SK-N-SH treated with all-trans-retinoic acid at 6 μM for 48 hours (cell line): ENCODE measurements around the gene ERCC2.

ENCODE experiments used
- ATAC-seq: fragments of 200-7000 bp; cut with Tn5 transposase; 3 replicates; pipeline ENCODE4 v1.9.1; 2020; ENCODE audit warnings: mild to moderate bottlenecking, moderate library complexity
- ARNTL ChIP-seq: fragments of 450-650 bp; formaldehyde crosslinking; IDR thresholded peaks from 2 replicates; pipeline ENCODE4 v1.5.0; 2020; ENCODE audit warnings: low read depth, mild to moderate bottlenecking, moderate library complexity, borderline replicate concordance
- BACH2 ChIP-seq: fragments of 250-450 bp; sonication (Bioruptor Pico); IDR thresholded peaks from 2 replicates; pipeline ENCODE4 v1.9.0; 2021; ENCODE audit warnings: mild to moderate bottlenecking, borderline replicate concordance
- CREB5 ChIP-seq: fragments of 250-450 bp; sonication (Bioruptor Pico); IDR thresholded peaks from 2 replicates; pipeline ENCODE4 v1.5.1; 2020; ENCODE audit warnings: low read depth, mild to moderate bottlenecking, moderate library complexity
- CSDC2 ChIP-seq: fragments of 250-450 bp; sonication (Bioruptor Pico); IDR thresholded peaks from 2 replicates; pipeline ENCODE4 v1.5.0; 2020; ENCODE audit warnings: mild to moderate bottlenecking, moderate library complexity
- CSRNP3 ChIP-seq: fragments of 250-450 bp; sonication (Bioruptor Pico); IDR thresholded peaks from 2 replicates; pipeline ENCODE4 v1.5.1; 2021; ENCODE audit warnings: mild to moderate bottlenecking, moderate library complexity
- ESRRG ChIP-seq: fragments of 250-450 bp; sonication (Bioruptor Pico); IDR thresholded peaks from 2 replicates; pipeline ENCODE4 v1.6.1; 2021; ENCODE audit warnings: mild to moderate bottlenecking
- GLIS3 ChIP-seq: fragments of 250-450 bp; sonication (Bioruptor Pico); IDR thresholded peaks from 2 replicates; pipeline ENCODE4 v1.5.0; 2020; ENCODE audit warnings: mild to moderate bottlenecking, moderate library complexity
- ISL1 ChIP-seq: fragments of 250-450 bp; sonication (Bioruptor Pico); IDR thresholded peaks from 2 replicates; pipeline ENCODE4 v2.1.2; 2022; ENCODE audit warnings: mild to moderate bottlenecking, moderate library complexity
- OSR1 ChIP-seq: fragments of 250-450 bp; sonication (Bioruptor Pico); IDR thresholded peaks from 2 replicates; pipeline ENCODE4 v1.8.0; 2022; ENCODE audit warnings: moderate library complexity, mild to moderate bottlenecking, inconsistent platforms
- POU6F1 ChIP-seq: fragments of 250-450 bp; sonication (Bioruptor Pico); IDR thresholded peaks from 2 replicates; pipeline ENCODE4 v1.8.0; 2021; ENCODE audit warnings: low read depth, mild to moderate bottlenecking, moderate library complexity, borderline replicate concordance
- PPARA ChIP-seq: fragments of 250-450 bp; sonication (Bioruptor Pico); IDR thresholded peaks from 2 replicates; pipeline ENCODE4 v1.5.0; 2020; ENCODE audit warnings: mild to moderate bottlenecking, borderline replicate concordance
- RARB ChIP-seq: fragments of 250-450 bp; sonication (Bioruptor Pico); IDR thresholded peaks from 2 replicates; pipeline ENCODE4 v1.8.0; 2021; ENCODE audit warnings: mild to moderate bottlenecking, moderate library complexity
- SNAI2 ChIP-seq: fragments of 250-450 bp; sonication (Bioruptor Pico); IDR thresholded peaks from 2 replicates; pipeline ENCODE4 v1.5.0; 2020; ENCODE audit warnings: mild to moderate bottlenecking, moderate library complexity
- TCF4 ChIP-seq: fragments of 250-450 bp; sonication (Bioruptor Pico); IDR thresholded peaks from 2 replicates; pipeline ENCODE4 v1.8.0; 2021; ENCODE audit warnings: mild to moderate bottlenecking, moderate library complexity, borderline replicate concordance
- TOX ChIP-seq: fragments of 250-450 bp; sonication (Bioruptor Pico); IDR thresholded peaks from 2 replicates; pipeline ENCODE4 v1.8.0; 2021; ENCODE audit warnings: mild to moderate bottlenecking, moderate library complexity, borderline replicate concordance
- TSHZ2 ChIP-seq: fragments of 250-450 bp; sonication (Bioruptor Pico); IDR thresholded peaks from 2 replicates; pipeline ENCODE4 v1.5.0; 2020; ENCODE audit warnings: mild to moderate bottlenecking, moderate library complexity
- ZC3H10 ChIP-seq: fragments of 250-450 bp; sonication (Bioruptor Pico); IDR thresholded peaks from 2 replicates; pipeline ENCODE4 v1.5.1; 2021; ENCODE audit warnings: mild to moderate bottlenecking, moderate library complexity
- ZFP3 ChIP-seq: fragments of 250-450 bp; sonication (Bioruptor Pico); IDR thresholded peaks from 2 replicates; pipeline ENCODE4 v1.5.0; 2020; ENCODE audit warnings: mild to moderate bottlenecking, moderate library complexity
- ZFP30 ChIP-seq: fragments of 450-650 bp; formaldehyde crosslinking; IDR thresholded peaks from 2 replicates; pipeline ENCODE4 v1.5.0; 2022; ENCODE audit warnings: mild to moderate bottlenecking, moderate library complexity
- ZNF565 ChIP-seq: fragments of 450-650 bp; formaldehyde crosslinking; conservative IDR thresholded peaks from 2 replicates; pipeline ENCODE4 v1.5.0; 2020; ENCODE audit warnings: low read depth, mild to moderate bottlenecking, moderate library complexity
- ZNF70 ChIP-seq: fragments of 450-650 bp; formaldehyde crosslinking; IDR thresholded peaks from 2 replicates; pipeline ENCODE4 v1.5.0; 2020; ENCODE audit warnings: mild to moderate bottlenecking, moderate library complexity
- ZNF8 ChIP-seq: fragments of 450-650 bp; formaldehyde crosslinking; IDR thresholded peaks from 2 replicates; pipeline ENCODE4 v1.5.0; 2020; ENCODE audit warnings: mild to moderate bottlenecking, moderate library complexity

Gene ERCC2

DNA sequence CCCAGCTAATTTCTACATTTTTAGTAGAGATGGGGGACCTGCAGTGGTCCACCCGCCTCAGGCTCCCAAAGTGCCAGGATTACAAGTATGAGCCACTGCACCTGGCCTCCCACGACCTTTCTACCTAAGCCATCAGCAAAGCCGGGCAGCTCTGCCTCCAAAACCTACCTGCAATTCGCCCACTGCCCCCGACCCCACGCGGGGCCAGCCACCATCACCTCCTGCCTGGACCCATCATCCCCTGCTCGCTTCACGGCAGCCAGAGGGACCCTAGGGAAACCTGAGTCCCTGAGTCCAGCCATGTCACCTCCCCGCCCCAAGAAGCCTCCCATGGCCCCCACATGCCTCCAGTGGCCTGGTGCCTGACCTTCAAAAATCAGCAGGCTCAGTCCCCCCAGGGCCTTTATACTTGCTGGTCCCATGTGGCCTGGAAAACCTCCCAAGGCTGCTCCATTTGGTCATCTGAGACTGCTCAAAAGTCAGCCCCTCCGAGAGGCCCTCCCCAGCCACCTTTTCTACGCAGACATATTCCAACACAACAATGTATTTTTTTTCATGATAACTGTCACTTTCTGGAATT is 12.1 kb downstream of the ERCC2 start (continued):
- TF ChIP-seq GLIS3 (CRISPR knock-in tag) (no peak), ZFP30 (CRISPR knock-in tag) (no peak), ESRRG (no peak), TOX (CRISPR knock-in tag) (no peak)

GRCh38 chr19:45357445-45357783 is 13.0 kb downstream of the ERCC2 start:
- no peak for ATAC-seq
- TF ChIP-seq TSHZ2 (CRISPR knock-in tag) (no peak), ZNF8 (no peak), ISL1 (CRISPR knock-in tag) (no peak), GLIS3 (CRISPR knock-in tag) (no peak), TCF4 (CRISPR knock-in tag) (no peak), CSDC2 (CRISPR knock-in tag) (no peak), PPARA (CRISPR knock-in tag) (no peak), ZFP30 (CRISPR knock-in tag) (no peak), ZNF70 (CRISPR knock-in tag) (no peak), CREB5 (CRISPR knock-in tag) (no peak), BACH2 (CRISPR knock-in tag) (no peak), SNAI2 (no peak), RARB (no peak), OSR1 (CRISPR knock-in tag) (no peak), CSRNP3 (no peak), POU6F1 (CRISPR knock-in tag) (no peak)

DNA sequence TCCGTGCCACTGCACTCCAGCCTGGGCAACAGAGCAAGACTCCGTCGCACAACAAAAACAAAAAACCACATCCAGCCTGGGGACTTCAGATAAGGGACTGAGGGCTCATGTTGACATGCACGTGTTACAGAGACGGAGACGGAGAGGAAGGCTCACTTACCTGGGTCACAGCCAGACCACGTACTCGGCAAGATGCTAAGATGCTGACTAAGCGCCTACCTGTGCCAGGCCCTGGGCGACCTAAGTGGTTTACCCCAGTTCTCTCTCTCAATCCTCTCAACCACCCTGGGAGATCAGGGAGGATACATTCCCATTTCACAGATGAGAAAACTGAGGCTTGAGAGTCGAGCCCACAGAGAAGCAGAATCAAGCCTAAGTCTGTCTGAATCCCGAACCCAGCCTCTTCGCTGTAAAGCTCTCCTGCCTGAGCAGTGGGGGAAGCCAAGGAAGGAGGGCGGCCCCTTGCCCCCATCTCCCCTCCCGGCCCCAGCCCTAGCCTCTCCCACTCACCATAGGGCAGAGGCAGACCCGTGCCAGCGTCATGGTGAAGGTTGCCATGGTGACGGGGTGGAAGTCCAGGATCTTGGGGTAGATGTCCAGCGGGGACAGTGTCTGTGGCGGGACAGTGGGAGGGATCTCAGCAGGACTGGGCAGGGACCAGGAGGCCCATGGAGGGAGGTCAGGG is 13.5 kb downstream of the ERCC2 start:
- TF ChIP-seq RARB: no peak
- no peak for ATAC-seq

DNA sequence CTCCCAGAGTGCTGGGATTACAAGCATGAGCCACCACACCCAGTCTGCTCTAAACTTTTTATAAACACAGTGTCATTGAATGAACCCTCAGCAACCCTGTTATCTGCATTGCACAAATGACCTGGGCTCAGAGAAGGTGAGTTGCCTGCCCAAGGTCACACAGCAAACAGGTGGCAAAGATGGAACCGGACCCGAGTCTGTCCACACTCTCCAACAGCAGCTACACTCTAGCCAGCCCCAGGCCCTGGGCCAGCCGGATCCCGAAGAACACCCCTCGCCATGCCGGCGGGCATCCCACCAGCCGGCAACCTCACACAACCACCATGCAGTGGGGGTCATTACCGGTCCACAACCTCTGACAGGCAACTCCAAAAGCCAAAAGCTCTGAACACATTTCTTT is 14.5 kb downstream of the ERCC2 start:
- no peak for ATAC-seq
- TF ChIP-seq PPARA (CRISPR knock-in tag) (no peak), ZNF565 (CRISPR knock-in tag) (no peak), ZNF8 (no peak), ESRRG (no peak), TCF4 (CRISPR knock-in tag) (no peak), SNAI2 (no peak), POU6F1 (CRISPR knock-in tag) (no peak), ZFP3 (CRISPR knock-in tag) (no peak), ZFP30 (CRISPR knock-in tag) (no peak), BACH2 (CRISPR knock-in tag) (no peak), CSRNP3 (no peak), TSHZ2 (CRISPR knock-in tag) (no peak), ARNTL (no peak), ISL1 (CRISPR knock-in tag) (no peak), ZNF70 (CRISPR knock-in tag) (no peak), RARB (no peak), ZC3H10 (CRISPR knock-in tag) (no peak)
